Activated T-cell treated with anti-CD3 and anti-CD28 coated beads, Interleukin-2, amount 50 U/mL, for 24 hours (primary cell): ENCODE data around the gene APAF1.

ENCODE experiments used
- DNase-seq: peaks from one replicate; pipeline ENCODE4 v3.0.0-alpha.2; 2020
- H3K27ac Mint-ChIP-seq: 2 replicates; pipeline ENCODE4 v1.8.0; 2020; ENCODE audit warnings: mild to moderate bottlenecking, mixed read lengths
- H3K27me3 Mint-ChIP-seq: 2 replicates; pipeline ENCODE4 v1.8.0; 2020; ENCODE audit warnings: mixed read lengths
- H3K36me3 Mint-ChIP-seq: 2 replicates; pipeline ENCODE4 v1.8.0; 2020; ENCODE audit warnings: low read depth, mixed read lengths
- H3K4me1 Mint-ChIP-seq: 2 replicates; pipeline ENCODE4 v1.8.0; 2020; ENCODE audit warnings: low read depth, mixed read lengths
- H3K4me3 Mint-ChIP-seq: 2 replicates; pipeline ENCODE4 v1.8.0; 2020; ENCODE audit warnings: mild to moderate bottlenecking, moderate library complexity, mixed read lengths
- H3K9me3 Mint-ChIP-seq: 2 replicates; pipeline ENCODE4 v1.8.0; 2020; ENCODE audit warnings: mixed read lengths

APAF1 gene

GRCh38 chr12:98783420-98783819, 138.3 kb downstream of the APAF1 start:
- H3K36me3 Mint-ChIP-seq: no peaks in the 10 kb centered on the region
- no peaks in the 10 kb centered on the region for H3K9me3 Mint-ChIP-seq
- DNase-seq: no peak
- no peak overlapping the region for H3K27ac Mint-ChIP-seq
- peaks cover 19% of the 10 kb centered on the region for H3K27me3 Mint-ChIP-seq
- H3K4me3 Mint-ChIP-seq: no peak overlapping the region
- no peaks in the 10 kb centered on the region for H3K4me1 Mint-ChIP-seq
